ENCODE data around the gene HOMER3. TPM values are rescaled to one million over a fixed set of nuclear protein-coding genes. Genes with fewer than 3 reads are reported as not detected.

The HOMER3 gene
- total and polyA plus RNA-seq, 2 experiments from 2014 or later: 16.7 to 38.4 TPM

- peaks cover 9% of the 10 kb centered on the region for H3K4me1 ChIP-seq (ENCODE audit: insufficient read depth)
Observed at GRCh38 chr19:18941628-18942354, 774 bp upstream of the HOMER3 start.

GRCh38 chr19:18939922-18940768 is 872 bp downstream of the HOMER3 start:
- Mint-ChIP-seq H3K9me3 (no peaks in the 10 kb centered on the region), H3K36me3 (ENCODE audit: low read depth) (peaks cover 36% of the 10 kb centered on the region), H3K27me3 (ENCODE audit: insufficient read depth, low read depth, poor library complexity) (peaks cover 19% of the 10 kb centered on the region), H3K4me3 (peak overlapping the region; percentile 91), H3K4me1 (peaks cover 21% of the 10 kb centered on the region), H3K27ac (peak overlapping the region; percentile 78)
- ATAC-seq: peak; percentile 81
- no peak overlapping the region for H3K27ac ChIP-seq (ENCODE audit: low read depth)
- no peaks in the 10 kb centered on the region for H3K36me3 ChIP-seq (ENCODE audit: insufficient read depth)
- peaks cover 9% of the 10 kb centered on the region for H3K4me1 ChIP-seq (ENCODE audit: insufficient read depth)
- no peaks in the 10 kb centered on the region for H3K9me2 ChIP-seq (ENCODE audit: insufficient read depth)
- H4K20me1 ChIP-seq (replicated peaks; ENCODE audit: insufficient read depth): no peaks in the 10 kb centered on the region; the same call in 1 of the 2 replicates
- H3K4me3 ChIP-seq: peak overlapping the region; percentile 81
- peak; percentile 87 for DNase-seq (ENCODE audit: low spot score)
- 0 out of 2 replicates have a peak, but pooled peaks cover 3% of the 10 kb centered on the region for H3K79me2 ChIP-seq (replicated peaks; ENCODE audit: insufficient read depth)
- H2AFZ ChIP-seq: peak overlapping the region; percentile 74; the same call in 1 of the 2 replicates
- peaks cover 5% of the 10 kb centered on the region; the same call in 1 of the 2 replicates for H3K27me3 ChIP-seq (ENCODE audit: insufficient read depth)
- peak overlapping the region; percentile 89 for H3K4me2 ChIP-seq
- H3F3A ChIP-seq (replicated peaks; ENCODE audit: low read depth): peaks cover 7% of the 10 kb centered on the region; the same call in 1 of the 2 replicates
- TF ChIP-seq CTCF (conservative IDR thresholded peaks at IDR 0.05; ENCODE audit: low read depth in 2 of 2) (no peak), CREB1 (CRISPR knock-in tag; IDR thresholded peaks at IDR 0.05; ENCODE audit: low read depth) (0 out of 2 replicates have a peak, but pooled peaks have one; percentile 5), EZH2phosphoT487 (IDR thresholded peaks at IDR 0.05; ENCODE audit: unreplicated experiment) (no peak), NANOG (IDR thresholded peaks at IDR 0.05; ENCODE audit: borderline replicate concordance) (no peak), ZNF114 (CRISPR knock-in tag; IDR thresholded peaks at IDR 0.05) (no peak), POLR2AphosphoS5 (IDR thresholded peaks at IDR 0.05; ENCODE audit: low read depth) (peak; percentile 42; the same call in 1 of the 2 replicates), REST (IDR thresholded peaks at IDR 0.05; ENCODE audit: unreplicated experiment) (no peak), ETS1 (IDR thresholded peaks at IDR 0.05) (no peak)

More at GRCh38 chr19:18941628-18942354, 774 bp upstream of the HOMER3 start:
- Histone ChIP-seq H4K20me1 (replicated peaks; ENCODE audit: insufficient read depth) (no peaks in the 10 kb centered on the region), H3K27ac (ENCODE audit: low read depth) (no peak overlapping the region), H3K36me3 (ENCODE audit: insufficient read depth) (no peaks in the 10 kb centered on the region), H3K27me3 (ENCODE audit: insufficient read depth) (peaks cover 5% of the 10 kb centered on the region; the same call in 1 of the 2 replicates), H3K9me2 (ENCODE audit: insufficient read depth) (no peaks in the 10 kb centered on the region), H3K79me2 (replicated peaks; ENCODE audit: insufficient read depth) (0 out of 2 replicates have a peak, but pooled peaks cover 3% of the 10 kb centered on the region), H3K4me2 (peak overlapping the region; percentile 74), H2AFZ (peak overlapping the region; percentile 85; the same call in 1 of the 2 replicates), H3K4me3 (peak overlapping the region; percentile 49), H3F3A (replicated peaks; ENCODE audit: low read depth) (peaks cover 7% of the 10 kb centered on the region; the same call in 1 of the 2 replicates)
- no peak for TF ChIP-seq NANOG (IDR thresholded peaks at IDR 0.05; ENCODE audit: borderline replicate concordance)
- TF ChIP-seq CTCF (conservative IDR thresholded peaks at IDR 0.05; ENCODE audit: low read depth in 2 of 2): peak in 1 of 2 experiments; percentile 39; a peak in 2 of 4 replicates
- Mint-ChIP-seq H3K27ac (no peak overlapping the region), H3K36me3 (ENCODE audit: low read depth) (peaks cover 37% of the 10 kb centered on the region), H3K27me3 (ENCODE audit: insufficient read depth, low read depth, poor library complexity) (peaks cover 23% of the 10 kb centered on the region), H3K4me3 (peak overlapping the region; percentile 62), H3K9me3 (no peaks in the 10 kb centered on the region), H3K4me1 (peaks cover 21% of the 10 kb centered on the region)
- DNase-seq (ENCODE audit: low spot score): peak; percentile 66
- ATAC-seq: peak; percentile 12

All from GM23338 (cell line).